Measurements from ENCODE around the gene GSS.

- TF ChIP-seq POLR2A (IDR thresholded peaks at IDR 0.05; ENCODE audit: low read depth, low read length): no peak
- TF ChIP-seq TAF1 (IDR thresholded peaks at IDR 0.05; ENCODE audit: low read depth, low read length): no peak
- no peak for TF ChIP-seq POLR2AphosphoS5 (IDR thresholded peaks at IDR 0.05; ENCODE audit: low read depth, low read length)
- TF ChIP-seq PAX5 (IDR thresholded peaks at IDR 0.05; ENCODE audit: insufficient read depth, low read length, severe bottlenecking): no peak
Measured at GRCh38 chr20:34983089-34983820, 27.6 kb upstream of the GSS start.
